Astrocyte of the cerebellum (primary cell): ENCODE data around the gene ST3GAL2.

Experiments
- DNase-seq: peaks from one replicate; pipeline ENCODE4 v3.0.0-alpha.2; 2011; ENCODE audit warnings: low read depth
- H3K4me3 ChIP-seq: 2 replicates; pipeline ENCODE4 v1.5.1; 2011; ENCODE audit warnings: mild to moderate bottlenecking, low read depth, low read length, moderate library complexity
- CTCF ChIP-seq: IDR thresholded peaks from 2 replicates; pipeline ENCODE4 v1.5.1; 2012; ENCODE audit warnings: low read length, low read depth, moderate library complexity, mild to moderate bottlenecking; ENCODE audit errors: missing control alignments
- in situ Hi-C: cut with HindIII; loops from 2 replicates; pipeline ENCODE4 v1.10.0; 2017; ENCODE audit warnings: low sequenced_read_pairs

ST3GAL2 gene

GRCh38 chr16:70434484-70435260, 4.2 kb downstream of the ST3GAL2 start:
- TF ChIP-seq CTCF = no peak
- H3K4me3 ChIP-seq = no peak overlapping the region
- in situ Hi-C loops = loop anchor here (5.0 kb wide), 1 partner anchor 98 kb away; no protein-coding TSS in a partner anchor

GRCh38 chr16:70433458-70434103, 5.3 kb downstream of the ST3GAL2 start:
- in situ Hi-C loops = no loop called here
- H3K4me3 ChIP-seq = no peak overlapping the region
- no peak for TF ChIP-seq CTCF
- DNase-seq = peak; percentile 29

More at GRCh38 chr16:70434484-70435260, 4.2 kb downstream of the ST3GAL2 start:
- DNase-seq = no peak

- no peak overlapping the region for H3K4me3 ChIP-seq
- in situ Hi-C loops = no loop called here
- DNase-seq = no peak
- no peak for TF ChIP-seq CTCF
These were observed 6.0 kb downstream of the ST3GAL2 start for GRCh38 chr16:70432723-70433457.

- DNase-seq = no peak
- no peak overlapping the region for H3K4me3 ChIP-seq
- in situ Hi-C loops = no loop called here
- no peak for TF ChIP-seq CTCF
These were observed 6.6 kb downstream of the ST3GAL2 start for GRCh38 chr16:70432356-70432722.

GRCh38 chr16:70430667-70431536, 8.0 kb downstream of the ST3GAL2 start:
- TF ChIP-seq CTCF = no peak
- in situ Hi-C loops = no loop called here
- no peak for DNase-seq
- H3K4me3 ChIP-seq = no peak overlapping the region
